ENCODE measurements around the gene SMG9. TPM values are rescaled to one million over a fixed set of nuclear protein-coding genes. Genes with fewer than 3 reads are reported as not detected.

SMG9 gene
- total RNA-seq, 1 donor from 2014 or later: 87.6 TPM

GRCh38 chr19:43726736-43727592 is 27.8 kb downstream of the SMG9 start:
- H3K4me3 Mint-ChIP-seq: no peak overlapping the region
- H3K4me1 Mint-ChIP-seq: peaks cover 7% of the 10 kb centered on the region
- H3K27me3 Mint-ChIP-seq (ENCODE audit: low read depth): no peaks in the 10 kb centered on the region
- no peak overlapping the region for H3K27ac Mint-ChIP-seq (ENCODE audit: unreplicated experiment)
- no peak for DNase-seq (ENCODE audit: low read depth, low spot score)
- peaks cover 15% of the 10 kb centered on the region for H3K36me3 Mint-ChIP-seq (ENCODE audit: low read depth)
- TF ChIP-seq CTCF (conservative IDR thresholded peaks at IDR 0.05): no peak
- H3K9me3 Mint-ChIP-seq: no peaks in the 10 kb centered on the region

GRCh38 chr19:43725468-43725867 is 29.3 kb downstream of the SMG9 start:
- Mint-ChIP-seq H3K36me3 (ENCODE audit: low read depth) (peaks cover 14% of the 10 kb centered on the region), H3K27me3 (ENCODE audit: low read depth) (no peaks in the 10 kb centered on the region), H3K27ac (ENCODE audit: unreplicated experiment) (no peak overlapping the region), H3K4me1 (peaks cover 5% of the 10 kb centered on the region), H3K4me3 (no peak overlapping the region), H3K9me3 (no peaks in the 10 kb centered on the region)
- DNase-seq (ENCODE audit: low read depth, low spot score): no peak
- TF ChIP-seq CTCF (conservative IDR thresholded peaks at IDR 0.05): no peak

GRCh38 chr19:43724896-43725295 is 29.9 kb downstream of the SMG9 start:
- Mint-ChIP-seq H3K9me3 (no peaks in the 10 kb centered on the region), H3K36me3 (ENCODE audit: low read depth) (peaks cover 9% of the 10 kb centered on the region), H3K27me3 (ENCODE audit: low read depth) (no peaks in the 10 kb centered on the region), H3K27ac (ENCODE audit: unreplicated experiment) (no peak overlapping the region), H3K4me1 (no peaks in the 10 kb centered on the region), H3K4me3 (no peak overlapping the region)
- TF ChIP-seq CTCF (conservative IDR thresholded peaks at IDR 0.05): no peak
- DNase-seq (ENCODE audit: low read depth, low spot score): no peak

GRCh38 chr19:43723588-43723987 is 31.2 kb downstream of the SMG9 start:
- Mint-ChIP-seq H3K9me3 (no peaks in the 10 kb centered on the region), H3K4me1 (no peaks in the 10 kb centered on the region), H3K27ac (ENCODE audit: unreplicated experiment) (no peak overlapping the region), H3K4me3 (no peak overlapping the region), H3K36me3 (ENCODE audit: low read depth) (peaks cover 4% of the 10 kb centered on the region), H3K27me3 (ENCODE audit: low read depth) (no peaks in the 10 kb centered on the region)
- peak; percentile 39 for TF ChIP-seq CTCF (conservative IDR thresholded peaks at IDR 0.05)
- no peak for DNase-seq (ENCODE audit: low read depth, low spot score)

- no peak for DNase-seq (ENCODE audit: low read depth, low spot score)
- Mint-ChIP-seq H3K4me3 (no peak overlapping the region), H3K4me1 (no peaks in the 10 kb centered on the region), H3K27me3 (ENCODE audit: low read depth) (no peaks in the 10 kb centered on the region), H3K27ac (ENCODE audit: unreplicated experiment) (no peak overlapping the region), H3K36me3 (ENCODE audit: low read depth) (no peaks in the 10 kb centered on the region), H3K9me3 (no peaks in the 10 kb centered on the region)
- no peak for TF ChIP-seq CTCF (conservative IDR thresholded peaks at IDR 0.05)
Observed at GRCh38 chr19:43721469-43722048, 33.2 kb downstream of the SMG9 start.

Data from neural crest cell (in vitro differentiated cells).